CD14-positive monocyte (primary cell): ENCODE results near the gene SLC37A4. TPM values are rescaled to one million over a fixed set of nuclear protein-coding genes. Genes with fewer than 3 reads are reported as not detected.

Source experiments
- DNase-seq, 3 donors: peaks; one replicate each; pipeline ENCODE4 v3.0.0-alpha.2; 2011 to 2022
- H2AFZ ChIP-seq: 2 replicates; pipeline ENCODE4 v1.6.0; 2012; ENCODE audit warnings: mild to moderate bottlenecking, low read depth, low read length, inconsistent platforms; ENCODE audit not compliant: insufficient read depth, poor library complexity, severe bottlenecking
- H3K27ac ChIP-seq, 2 donors: 1 replicate in 1 of 2; 2 replicates in 1 of 2; pipeline ENCODE4 v1.5.1; 2012 to 2013; ENCODE audit warnings: low read length in 2 of 2, control low read depth in 1 of 2, inconsistent platforms in 1 of 2, low read depth in 1 of 2, mild to moderate bottlenecking in 1 of 2
- H3K27me3 ChIP-seq, 2 donors: one replicate each; pipeline versions ENCODE4 v1.6.0 to v1.6.1; 2011 to 2013; ENCODE audit warnings: low read length in 2 of 2; ENCODE audit not compliant: control insufficient read depth in 2 of 2, insufficient read depth in 2 of 2
- H3K36me3 ChIP-seq, 2 donors: replicated peaks in 1 of 2; 1 replicate in 1 of 2; 2 replicates in 1 of 2; pipeline versions ENCODE4 v1.5.1 to v1.6.1; 2012 to 2013; ENCODE audit warnings: low read length in 2 of 2, control low read depth in 1 of 2, inconsistent platforms in 1 of 2, mild to moderate bottlenecking in 1 of 2; ENCODE audit not compliant: insufficient read depth in 2 of 2, control insufficient read depth in 1 of 2
- H3K4me1 ChIP-seq, 2 donors: 1 replicate in 1 of 2; 2 replicates in 1 of 2; pipeline versions ENCODE4 v1.5.1 to v1.6.1; 2012 to 2013; ENCODE audit warnings: low read length in 2 of 2, control low read depth in 1 of 2, inconsistent platforms in 1 of 2, mild to moderate bottlenecking in 1 of 2, moderate library complexity in 1 of 2; ENCODE audit not compliant: insufficient read depth in 2 of 2, control insufficient read depth in 1 of 2
- H3K4me2 ChIP-seq: replicated peaks from 2 replicates; pipeline ENCODE3; 2012; ENCODE audit warnings: low read length, moderate library complexity, mild to moderate bottlenecking; ENCODE audit not compliant: poor library complexity, severe bottlenecking; ENCODE audit errors: extremely low read depth
- H3K4me3 ChIP-seq, 3 experiments: fragments of 200-600 bp in 1 of 3; sonication (generic) in 1 of 3; replicated peaks in 1 of 3; 1 replicate in 2 of 3; 2 replicates in 1 of 3; pipeline ENCODE4 v1.5.1; 2011 to 2013; ENCODE audit warnings: low read length in 3 of 3, mild to moderate bottlenecking in 3 of 3, control low read depth in 2 of 3, low read depth in 2 of 3, inconsistent platforms in 1 of 3, moderate library complexity in 1 of 3
- H3K79me2 ChIP-seq: 2 replicates; pipeline ENCODE4 v1.6.0; 2012; ENCODE audit warnings: mild to moderate bottlenecking, control low read depth, inconsistent platforms, low read length, moderate library complexity; ENCODE audit not compliant: insufficient read depth
- H3K9ac ChIP-seq: 2 replicates; pipeline ENCODE4 v1.6.0; 2017; ENCODE audit warnings: low read length, mild to moderate bottlenecking; ENCODE audit not compliant: insufficient read depth, poor library complexity, severe bottlenecking
- H3K9me3 ChIP-seq, 2 donors: replicated peaks in 1 of 2; 1 replicate in 1 of 2; 2 replicates in 1 of 2; pipeline versions ENCODE4 v1.5.1 to v1.6.1; 2012 to 2013; ENCODE audit warnings: low read length in 2 of 2, control low read depth in 1 of 2; ENCODE audit not compliant: control insufficient read depth in 1 of 2, insufficient read depth in 1 of 2
- H4K20me1 ChIP-seq: 2 replicates; pipeline ENCODE4 v1.6.0; 2012; ENCODE audit warnings: mild to moderate bottlenecking, low read length, control low read depth, moderate library complexity; ENCODE audit not compliant: insufficient read depth
- H3K27ac Mint-ChIP-seq, 7 donors: one replicate each; pipeline ENCODE4 v1.8.0; 2020; ENCODE audit warnings: mild to moderate bottlenecking in 7 of 7, mixed read lengths in 7 of 7, moderate library complexity in 6 of 7, inconsistent platforms in 2 of 7
- H3K27me3 Mint-ChIP-seq, 3 donors: one replicate each; pipeline ENCODE4 v1.8.0; 2021 to 2022; ENCODE audit warnings: low read depth in 3 of 3, mild to moderate bottlenecking in 3 of 3, mixed read lengths in 3 of 3, moderate library complexity in 3 of 3, inconsistent platforms in 1 of 3
- H3K36me3 Mint-ChIP-seq, 2 donors: one replicate each; pipeline ENCODE4 v1.8.0; 2020; ENCODE audit warnings: mixed read lengths in 2 of 2, inconsistent platforms in 1 of 2, mild to moderate bottlenecking in 1 of 2
- H3K4me1 Mint-ChIP-seq: one replicate; pipeline ENCODE4 v1.8.0; 2020; ENCODE audit warnings: mild to moderate bottlenecking, mixed read lengths
- H3K4me3 Mint-ChIP-seq, 2 donors: one replicate each; pipeline ENCODE4 v1.8.0; 2020; ENCODE audit warnings: mild to moderate bottlenecking in 2 of 2, mixed read lengths in 2 of 2, moderate library complexity in 1 of 2
- H3K9me3 Mint-ChIP-seq, 7 donors: one replicate each; pipeline ENCODE4 v1.8.0; 2020 to 2022; ENCODE audit warnings: mixed read lengths in 7 of 7, mild to moderate bottlenecking in 6 of 7, moderate library complexity in 6 of 7, inconsistent platforms in 2 of 7
- WGBS: methylation state at CpG from one replicate; pipeline ENCODE4 v1.1.5; 2013; ENCODE audit warnings: missing lambda C conversion rate; ENCODE audit not compliant: insufficient coverage; 5-methylcytosine and 5-hydroxymethylcytosine counted together
- intact Hi-C, 2 donors: fragments of 100-400 bp; cut with micrococcal nuclease; formaldehyde crosslinking; loops; one replicate each; pipeline versions ENCODE4 v1.15.0 to v1.15.1; 2023
- polyA plus RNA-seq, 3 donors: library from polyadenylated mRNA; depleted of rRNA in 1 of 3; unstranded in 2 of 3; stranded (reverse) in 1 of 3; fragments of 300-500 nt in 2 of 3; fragments of >200 nt in 1 of 3; fragmentation: Illumina TruSeq in 2 of 3; gene quantifications; 1 replicate in 2 of 3; 2 replicates in 1 of 3; pipeline ENCODE4 v1.2.3, GENCODE V29; 2012 to 2021
- TF ChIP-seq, protein P1 (sequence below): fragments of 200-600 bp; IDR thresholded peaks from one replicate; pipeline ENCODE4 v1.8.0; 2022; ENCODE audit warnings: antibody characterized with exemption, mild to moderate bottlenecking

The SLC37A4 gene
- polyA plus RNA-seq, 3 donors: 5.9 to 8.0 (median 7.2) TPM

DNA sequence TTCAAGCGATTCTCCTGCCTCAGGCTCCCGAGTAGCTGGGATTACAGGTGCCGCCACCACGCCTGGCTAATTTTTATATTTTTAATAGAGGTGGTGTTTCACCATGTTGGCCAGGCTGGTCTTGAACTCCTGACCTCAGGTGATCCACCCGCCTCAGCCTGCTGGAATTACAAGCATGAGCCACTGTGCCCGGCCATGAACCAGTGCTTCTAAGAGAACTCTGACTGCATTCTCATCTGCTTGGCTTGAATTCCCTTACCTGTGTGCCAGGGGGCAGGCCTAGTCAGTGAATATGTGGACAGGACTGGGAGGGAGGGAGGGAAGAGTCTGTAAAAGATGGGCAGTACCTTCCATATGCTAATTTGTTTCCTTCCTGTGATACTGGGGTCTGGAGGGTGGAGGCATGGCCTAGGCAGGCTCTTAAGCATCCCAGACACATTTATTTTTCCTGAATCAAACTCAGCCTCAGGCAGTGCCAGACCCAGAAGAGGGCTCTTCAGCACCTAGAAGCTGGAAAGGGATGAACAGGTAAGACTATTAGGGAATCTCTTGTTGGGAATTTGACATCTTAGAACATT is 19.1 kb downstream of the SLC37A4 start:
- H3K9me3 Mint-ChIP-seq: no peaks in the 10 kb centered on the region
- Histone ChIP-seq H3K4me3 (no peak overlapping the region), H3K27ac (no peak overlapping the region), H3K36me3 (peaks cover 73 to 93% of the 10 kb centered on the region in 2 donors), H3K27me3 (no peaks in the 10 kb centered on the region), H3K79me2 (peaks cover 13% of the 10 kb centered on the region), H3K9ac (no peak overlapping the region), H3K4me2 (no peak overlapping the region), H2AFZ (no peak overlapping the region), H4K20me1 (no peaks in the 10 kb centered on the region), H3K4me1 (peaks cover 2 to 4% of the 10 kb centered on the region in 2 donors), H3K9me3 (no peaks in the 10 kb centered on the region)
- H3K4me3 Mint-ChIP-seq: no peak overlapping the region
- H3K27me3 Mint-ChIP-seq: no peaks in the 10 kb centered on the region
- peaks cover 71 to 90% of the 10 kb centered on the region in 2 donors for H3K36me3 Mint-ChIP-seq
- H3K27ac Mint-ChIP-seq: peak overlapping the region in 2 of 7 donors; percentile 21 to 58
- TF ChIP-seq, protein P1, sequence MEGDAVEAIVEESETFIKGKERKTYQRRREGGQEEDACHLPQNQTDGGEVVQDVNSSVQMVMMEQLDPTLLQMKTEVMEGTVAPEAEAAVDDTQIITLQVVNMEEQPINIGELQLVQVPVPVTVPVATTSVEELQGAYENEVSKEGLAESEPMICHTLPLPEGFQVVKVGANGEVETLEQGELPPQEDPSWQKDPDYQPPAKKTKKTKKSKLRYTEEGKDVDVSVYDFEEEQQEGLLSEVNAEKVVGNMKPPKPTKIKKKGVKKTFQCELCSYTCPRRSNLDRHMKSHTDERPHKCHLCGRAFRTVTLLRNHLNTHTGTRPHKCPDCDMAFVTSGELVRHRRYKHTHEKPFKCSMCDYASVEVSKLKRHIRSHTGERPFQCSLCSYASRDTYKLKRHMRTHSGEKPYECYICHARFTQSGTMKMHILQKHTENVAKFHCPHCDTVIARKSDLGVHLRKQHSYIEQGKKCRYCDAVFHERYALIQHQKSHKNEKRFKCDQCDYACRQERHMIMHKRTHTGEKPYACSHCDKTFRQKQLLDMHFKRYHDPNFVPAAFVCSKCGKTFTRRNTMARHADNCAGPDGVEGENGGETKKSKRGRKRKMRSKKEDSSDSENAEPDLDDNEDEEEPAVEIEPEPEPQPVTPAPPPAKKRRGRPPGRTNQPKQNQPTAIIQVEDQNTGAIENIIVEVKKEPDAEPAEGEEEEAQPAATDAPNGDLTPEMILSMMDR: no peak
- 100% methylated on average over 2 of the region's 6 CpGs for WGBS
- intact Hi-C loops: no loop called here
- no peak for DNase-seq
- peaks cover 3% of the 10 kb centered on the region for H3K4me1 Mint-ChIP-seq

DNA sequence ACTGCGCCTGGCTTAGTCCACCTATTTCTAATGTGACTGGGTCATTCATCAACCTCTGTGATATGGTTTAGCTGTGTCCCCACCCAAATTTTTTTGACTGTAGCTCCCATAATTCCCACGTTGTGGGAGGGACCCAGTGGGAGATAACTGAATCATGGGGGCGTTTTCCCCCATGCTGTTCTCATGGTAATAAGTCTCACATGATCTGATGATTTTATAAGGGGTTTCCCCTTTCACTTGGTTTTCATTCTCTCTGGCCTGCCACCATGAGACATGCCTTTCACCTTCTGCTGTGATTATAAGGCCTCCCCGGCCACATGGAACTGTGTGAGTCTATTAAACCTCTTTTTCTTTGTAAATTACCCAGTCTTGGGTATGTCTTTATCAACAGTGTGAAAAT is 24.0 kb downstream of the SLC37A4 start:
- H3K4me3 Mint-ChIP-seq: no peak overlapping the region
- no peak overlapping the region for H3K4me2 ChIP-seq
- H3K9ac ChIP-seq: no peak overlapping the region
- no peak for DNase-seq
- no peaks in the 10 kb centered on the region for H3K9me3 ChIP-seq
- H3K4me1 Mint-ChIP-seq: no peaks in the 10 kb centered on the region
- peaks cover 66 to 87% of the 10 kb centered on the region in 2 donors for H3K36me3 Mint-ChIP-seq
- H3K4me1 ChIP-seq: no peaks in the 10 kb centered on the region
- H3K9me3 Mint-ChIP-seq: no peaks in the 10 kb centered on the region
- no peak overlapping the region for H3K4me3 ChIP-seq
- peak overlapping the region in 1 of 7 donors; percentile 52 for H3K27ac Mint-ChIP-seq
- no peaks in the 10 kb centered on the region for H3K27me3 ChIP-seq
- intact Hi-C loops: no loop called here
- TF ChIP-seq, protein P1: no peak
- 90% methylated on average over 3 of the region's 4 CpGs for WGBS
- H3K79me2 ChIP-seq: no peaks in the 10 kb centered on the region
- H4K20me1 ChIP-seq: no peaks in the 10 kb centered on the region
- H3K27ac ChIP-seq: no peak overlapping the region
- no peaks in the 10 kb centered on the region for H3K27me3 Mint-ChIP-seq
- no peak overlapping the region for H2AFZ ChIP-seq
- peaks cover 60 to 92% of the 10 kb centered on the region in 2 donors for H3K36me3 ChIP-seq
